Prostate gland (tissue), 2 donors: ENCODE data around the gene ACOXL.

Experiments used
- CTCF ChIP-seq, 4 experiments: fragments of 200-600 bp in 2 of 4; fragments of 450-650 bp in 2 of 4; sonication (generic) in 2 of 4; IDR thresholded peaks; 1 replicate in 3 of 4; 2 replicates in 1 of 4; pipeline ENCODE4 v1.5.1; 2016 to 2019; ENCODE audit warnings: antibody characterized with exemption in 4 of 4, mild to moderate bottlenecking in 2 of 4, moderate library complexity in 2 of 4
- POLR2A ChIP-seq: fragments of 450-650 bp; IDR thresholded peaks from one replicate; pipeline ENCODE4 v1.6.1; 2016; ENCODE audit warnings: antibody characterized with exemption, mild to moderate bottlenecking
- POLR2AphosphoS5 ChIP-seq: sonication (generic); formaldehyde crosslinking; IDR thresholded peaks from one replicate; pipeline ENCODE4 v1.6.1; 2017; ENCODE audit warnings: antibody characterized with exemption

- TF ChIP-seq POLR2A (no peak), CTCF (IDR thresholded peaks at IDR 0.05) (no peak), POLR2AphosphoS5 (no peak)
Measured at GRCh38 chr2:110978756-110979470, 246.5 kb downstream of the ACOXL start.
